ENCODE results near the gene CDH15.
"Not testable (repeated sequence)": the region's sequence is repeated elsewhere in the genome, so short reads cannot be mapped to it uniquely, and the experiment has no call there.

CDH15 gene

GRCh38 chr16:89155851-89156739 lies 15.5 kb upstream of the CDH15 start:
- peak; percentile 17 for DNase-seq (ENCODE audit: low read depth)

GRCh38 chr16:89156740-89157645 lies 14.6 kb upstream of the CDH15 start:
- DNase-seq (ENCODE audit: low read depth) = no peak

GRCh38 chr16:89157778-89158177 lies 13.8 kb upstream of the CDH15 start:
- no peak for DNase-seq (ENCODE audit: low read depth)

- no peak for DNase-seq (ENCODE audit: low read depth)
Measured at GRCh38 chr16:89159066-89159849, 12.3 kb upstream of the CDH15 start.

DNA sequence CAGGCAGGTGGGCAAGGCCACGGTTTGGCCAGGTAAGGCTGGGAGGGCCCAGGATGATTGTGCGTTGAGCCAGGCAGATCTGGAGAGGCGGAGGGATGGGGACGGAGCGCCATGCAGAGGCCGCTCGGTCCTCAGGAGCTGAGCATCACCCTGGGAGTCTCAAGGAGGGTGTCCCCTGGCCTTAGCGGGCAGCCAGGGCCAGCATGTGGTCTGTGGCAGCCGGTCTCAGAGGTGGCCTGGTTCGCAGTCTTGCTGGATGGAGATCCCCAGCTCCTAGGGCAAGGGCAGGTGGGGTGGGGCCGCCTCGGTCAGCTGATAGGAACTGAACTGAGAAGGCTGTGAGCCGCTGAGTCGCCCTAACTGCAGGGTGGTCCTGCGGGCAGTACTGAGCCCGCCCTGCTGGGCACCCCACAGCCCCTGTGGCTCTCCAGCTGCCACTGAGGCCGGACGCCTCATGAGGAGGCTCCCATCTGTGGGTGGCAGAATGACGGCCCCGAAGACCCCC lies 11.6 kb upstream of the CDH15 start:
- DNase-seq (ENCODE audit: low read depth) = no peak

- DNase-seq (ENCODE audit: low read depth) = no peak
Measured at GRCh38 chr16:89160977-89161701, 10.4 kb upstream of the CDH15 start.

GRCh38 chr16:89161763-89162713 lies 9.5 kb upstream of the CDH15 start:
- no peak for DNase-seq (ENCODE audit: low read depth)

DNA sequence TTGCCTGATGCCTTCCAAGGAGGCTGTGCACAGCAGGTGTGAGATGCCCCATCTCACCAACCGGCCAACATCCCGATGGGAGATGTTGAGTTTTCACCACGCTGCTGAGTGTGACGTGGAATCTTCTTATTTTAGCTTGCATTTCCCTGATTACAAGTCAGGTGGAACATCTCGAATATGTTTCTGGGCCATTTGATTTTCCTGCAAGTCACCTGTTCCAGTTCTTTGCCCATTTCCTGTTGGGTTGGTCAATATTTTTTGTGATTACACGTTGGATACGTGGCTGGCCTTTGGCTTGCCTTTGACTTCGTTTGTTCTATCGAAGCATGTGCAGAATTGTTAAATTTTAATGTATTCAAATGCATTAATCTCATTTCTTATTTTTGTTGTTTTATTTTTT lies 8.3 kb upstream of the CDH15 start:
- no peak for DNase-seq (ENCODE audit: low read depth)

DNA sequence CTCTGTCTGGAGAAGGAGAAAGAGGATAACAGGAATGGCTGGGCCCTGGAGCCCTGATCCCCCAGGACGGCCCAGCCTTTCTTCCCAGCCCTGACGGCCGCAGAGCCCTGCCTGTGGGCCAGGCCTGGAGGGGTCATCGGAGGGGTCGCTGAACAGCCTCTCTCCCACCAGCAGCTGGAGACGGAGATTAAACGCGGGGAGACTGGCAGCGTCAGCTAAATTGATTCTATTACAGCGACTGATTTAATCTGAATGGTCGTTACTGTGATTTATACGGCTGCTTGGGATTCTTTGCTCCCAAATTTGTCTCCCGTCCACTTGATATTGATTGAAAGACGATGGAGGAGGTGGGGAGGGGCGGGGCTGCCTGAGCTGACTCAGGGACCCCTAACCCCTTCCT lies 7.1 kb upstream of the CDH15 start:
- no peak for DNase-seq (ENCODE audit: low read depth)

DNA sequence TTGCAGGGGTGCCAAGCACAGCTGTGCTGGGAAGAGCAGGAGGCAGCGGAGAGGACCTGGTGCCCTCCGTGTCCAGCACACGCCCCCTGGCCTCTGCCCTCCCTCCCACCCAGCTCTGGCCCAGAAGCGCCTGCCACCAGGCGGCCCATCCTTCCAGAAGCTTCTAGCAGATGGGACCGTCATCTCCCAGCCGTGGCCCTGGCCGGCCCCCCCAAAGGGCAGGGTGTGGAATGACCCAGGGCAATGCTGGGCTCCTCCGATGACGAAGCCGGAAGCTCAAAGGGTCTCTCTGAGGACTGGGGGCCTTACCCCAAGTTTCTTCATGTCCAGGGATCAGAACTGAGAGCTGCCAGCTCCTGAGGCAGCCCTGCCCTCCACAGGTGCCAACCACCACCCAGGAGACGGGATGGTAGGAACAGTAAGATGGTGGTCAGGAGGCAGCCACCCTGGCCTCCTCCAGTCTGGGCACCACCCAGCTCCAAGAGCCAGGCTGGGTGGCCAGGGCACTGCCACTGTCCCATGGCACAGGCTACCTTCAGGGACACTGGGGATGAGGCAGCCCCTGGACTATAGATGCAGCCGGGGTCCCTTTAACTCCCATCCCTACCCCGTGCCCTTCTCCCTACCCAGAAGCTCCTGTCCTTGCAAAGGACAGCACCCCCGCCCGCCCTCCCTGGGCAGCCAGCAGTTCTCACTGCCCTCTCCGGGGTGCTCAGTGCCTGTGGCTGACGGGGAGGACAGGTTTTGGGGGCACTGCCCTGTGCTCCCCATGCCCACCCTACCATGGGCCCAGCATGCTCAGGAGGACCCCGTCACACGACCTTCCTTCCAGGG lies 6.5 kb upstream of the CDH15 start:
- no peak for DNase-seq (ENCODE audit: low read depth)

DNA sequence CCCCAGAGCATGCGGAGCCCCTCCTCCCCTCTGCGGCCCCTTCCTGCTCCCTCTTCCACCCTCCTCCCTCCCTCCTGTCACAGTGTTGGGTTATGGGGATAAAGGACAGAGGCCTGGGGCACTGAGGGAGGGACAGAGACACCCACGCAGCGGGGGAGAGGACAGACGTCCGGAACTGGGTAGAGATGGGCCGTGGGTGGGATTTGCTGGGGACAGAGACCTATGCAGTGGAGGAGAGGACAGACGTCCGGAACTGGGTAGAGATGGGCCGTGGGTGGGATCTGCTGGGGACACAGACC lies 5.9 kb upstream of the CDH15 start:
- not testable (repeated sequence) for DNase-seq (ENCODE audit: low read depth)

DNA sequence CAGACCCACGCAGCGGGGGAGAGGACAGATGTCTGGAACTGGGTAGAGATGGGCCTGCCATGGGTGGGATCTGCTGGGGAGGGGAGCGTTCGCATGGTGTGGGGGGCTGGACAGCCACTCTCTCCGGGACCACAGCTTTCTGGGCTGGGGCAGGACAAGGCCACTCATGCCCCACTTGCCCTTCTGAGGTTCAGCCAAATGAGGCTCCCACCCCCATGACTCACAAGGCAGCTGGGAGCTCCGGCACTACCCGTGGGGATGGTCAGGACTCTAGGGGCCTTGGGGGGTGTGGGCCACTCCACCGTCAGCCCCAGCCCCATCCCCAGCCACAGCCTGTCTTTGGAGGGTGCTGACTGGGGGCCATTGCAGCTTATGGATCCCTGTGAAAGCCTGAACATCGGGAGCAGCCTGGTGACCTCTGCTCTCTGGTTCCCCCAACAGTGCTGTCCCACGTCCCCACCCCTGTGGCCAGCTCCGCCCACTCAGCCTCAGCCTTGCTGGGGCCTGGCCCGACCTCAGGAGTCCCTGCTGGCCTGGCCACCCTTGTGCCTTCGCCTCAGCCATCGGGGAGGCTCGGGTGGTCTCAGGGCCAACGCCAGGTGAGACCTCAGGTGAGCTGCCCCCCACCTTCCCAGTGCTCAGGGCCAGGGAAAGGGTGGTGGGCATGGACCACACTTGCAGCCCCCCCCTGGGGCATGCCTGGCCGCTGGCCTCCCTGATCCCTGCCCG lies 4.7 kb upstream of the CDH15 start:
- DNase-seq (ENCODE audit: low read depth) = peak; percentile 21

- DNase-seq (ENCODE audit: low read depth) = peak; percentile 83
Measured at GRCh38 chr16:89167425-89167941, 4.1 kb upstream of the CDH15 start.

- DNase-seq (ENCODE audit: low read depth) = peak; percentile 17
Measured at GRCh38 chr16:89168381-89169189, 3.0 kb upstream of the CDH15 start.

GRCh38 chr16:89169778-89170177 lies 1.8 kb upstream of the CDH15 start:
- no peak for DNase-seq (ENCODE audit: low read depth)

- DNase-seq (ENCODE audit: low read depth) = peak; percentile 14
Measured at GRCh38 chr16:89170346-89171215, 967 bp upstream of the CDH15 start.

DNA sequence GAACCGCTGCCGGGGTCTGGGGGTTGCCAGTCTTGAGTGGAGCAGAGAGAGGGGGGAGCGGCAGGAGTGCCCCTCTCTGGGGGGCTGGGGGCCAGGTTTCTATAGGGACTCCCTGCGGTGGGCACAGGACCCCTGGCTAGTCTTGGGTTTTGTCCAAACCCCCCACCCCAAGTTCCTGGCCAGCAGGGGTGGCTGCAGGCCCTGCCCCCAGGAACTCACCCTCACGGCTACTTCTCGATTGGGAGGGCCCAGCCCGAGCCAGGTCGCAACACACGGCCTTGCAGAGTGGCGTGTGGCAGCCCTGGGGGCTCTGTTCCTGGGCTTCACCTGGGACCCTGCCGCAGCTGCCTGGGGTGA lies 601 bp downstream of the CDH15 start:
- DNase-seq (ENCODE audit: low read depth) = no peak
